ENCODE data around the gene SYNE1. TPM values are rescaled to one million over a fixed set of nuclear protein-coding genes. Genes with fewer than 3 reads are reported as not detected.

Gene SYNE1
- total and polyA plus RNA-seq, 10 of the 15 experiments (the other 5 are each of a cell fraction or from before 2014, with no cell fraction given), result 2.3 to 28.7 (median 14.1) TPM

DNA sequence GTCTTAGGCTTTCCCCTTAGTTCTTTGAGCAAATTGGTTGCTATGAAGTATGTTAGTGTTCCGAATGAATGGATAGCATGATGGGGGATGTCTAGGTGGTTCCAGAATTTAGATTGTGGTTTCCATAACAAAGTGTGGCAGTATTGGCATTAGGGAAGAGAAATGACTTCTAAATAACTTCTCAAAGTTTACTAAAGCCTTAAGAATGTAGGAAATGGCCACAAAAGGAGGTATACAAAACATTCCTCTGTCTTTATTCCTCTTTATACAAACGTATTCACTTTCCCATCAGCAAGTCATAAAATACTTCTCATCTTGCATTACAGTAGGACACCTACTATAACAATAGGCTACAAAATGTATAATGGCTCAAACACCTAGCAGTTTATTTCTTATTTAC is 550.1 kb downstream of the SYNE1 start (continued):
- TF ChIP-seq, protein P1, sequence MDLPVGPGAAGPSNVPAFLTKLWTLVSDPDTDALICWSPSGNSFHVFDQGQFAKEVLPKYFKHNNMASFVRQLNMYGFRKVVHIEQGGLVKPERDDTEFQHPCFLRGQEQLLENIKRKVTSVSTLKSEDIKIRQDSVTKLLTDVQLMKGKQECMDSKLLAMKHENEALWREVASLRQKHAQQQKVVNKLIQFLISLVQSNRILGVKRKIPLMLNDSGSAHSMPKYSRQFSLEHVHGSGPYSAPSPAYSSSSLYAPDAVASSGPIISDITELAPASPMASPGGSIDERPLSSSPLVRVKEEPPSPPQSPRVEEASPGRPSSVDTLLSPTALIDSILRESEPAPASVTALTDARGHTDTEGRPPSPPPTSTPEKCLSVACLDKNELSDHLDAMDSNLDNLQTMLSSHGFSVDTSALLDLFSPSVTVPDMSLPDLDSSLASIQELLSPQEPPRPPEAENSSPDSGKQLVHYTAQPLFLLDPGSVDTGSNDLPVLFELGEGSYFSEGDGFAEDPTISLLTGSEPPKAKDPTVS (IDR thresholded peaks at IDR 0.05; ENCODE audit: low read depth, low read length), result no peak
- TF ChIP-seq RCOR1 (conservative IDR thresholded peaks at IDR 0.05; ENCODE audit: low read depth, low read length) (no peak), CBX3 (IDR thresholded peaks at IDR 0.05; ENCODE audit: borderline replicate concordance, low read depth) (no peak), EP300 (IDR thresholded peaks at IDR 0.05; ENCODE audit: borderline replicate concordance in 1 of 2, control insufficient read depth in 1 of 2, low read depth in 2 of 2, low read length in 2 of 2) (no peak)
- TF ChIP-seq, protein P2, sequence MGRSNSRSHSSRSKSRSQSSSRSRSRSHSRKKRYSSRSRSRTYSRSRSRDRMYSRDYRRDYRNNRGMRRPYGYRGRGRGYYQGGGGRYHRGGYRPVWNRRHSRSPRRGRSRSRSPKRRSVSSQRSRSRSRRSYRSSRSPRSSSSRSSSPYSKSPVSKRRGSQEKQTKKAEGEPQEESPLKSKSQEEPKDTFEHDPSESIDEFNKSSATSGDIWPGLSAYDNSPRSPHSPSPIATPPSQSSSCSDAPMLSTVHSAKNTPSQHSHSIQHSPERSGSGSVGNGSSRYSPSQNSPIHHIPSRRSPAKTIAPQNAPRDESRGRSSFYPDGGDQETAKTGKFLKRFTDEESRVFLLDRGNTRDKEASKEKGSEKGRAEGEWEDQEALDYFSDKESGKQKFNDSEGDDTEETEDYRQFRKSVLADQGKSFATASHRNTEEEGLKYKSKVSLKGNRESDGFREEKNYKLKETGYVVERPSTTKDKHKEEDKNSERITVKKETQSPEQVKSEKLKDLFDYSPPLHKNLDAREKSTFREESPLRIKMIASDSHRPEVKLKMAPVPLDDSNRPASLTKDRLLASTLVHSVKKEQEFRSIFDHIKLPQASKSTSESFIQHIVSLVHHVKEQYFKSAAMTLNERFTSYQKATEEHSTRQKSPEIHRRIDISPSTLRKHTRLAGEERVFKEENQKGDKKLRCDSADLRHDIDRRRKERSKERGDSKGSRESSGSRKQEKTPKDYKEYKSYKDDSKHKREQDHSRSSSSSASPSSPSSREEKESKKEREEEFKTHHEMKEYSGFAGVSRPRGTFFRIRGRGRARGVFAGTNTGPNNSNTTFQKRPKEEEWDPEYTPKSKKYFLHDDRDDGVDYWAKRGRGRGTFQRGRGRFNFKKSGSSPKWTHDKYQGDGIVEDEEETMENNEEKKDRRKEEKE (IDR thresholded peaks at IDR 0.05), result no peak

DNA sequence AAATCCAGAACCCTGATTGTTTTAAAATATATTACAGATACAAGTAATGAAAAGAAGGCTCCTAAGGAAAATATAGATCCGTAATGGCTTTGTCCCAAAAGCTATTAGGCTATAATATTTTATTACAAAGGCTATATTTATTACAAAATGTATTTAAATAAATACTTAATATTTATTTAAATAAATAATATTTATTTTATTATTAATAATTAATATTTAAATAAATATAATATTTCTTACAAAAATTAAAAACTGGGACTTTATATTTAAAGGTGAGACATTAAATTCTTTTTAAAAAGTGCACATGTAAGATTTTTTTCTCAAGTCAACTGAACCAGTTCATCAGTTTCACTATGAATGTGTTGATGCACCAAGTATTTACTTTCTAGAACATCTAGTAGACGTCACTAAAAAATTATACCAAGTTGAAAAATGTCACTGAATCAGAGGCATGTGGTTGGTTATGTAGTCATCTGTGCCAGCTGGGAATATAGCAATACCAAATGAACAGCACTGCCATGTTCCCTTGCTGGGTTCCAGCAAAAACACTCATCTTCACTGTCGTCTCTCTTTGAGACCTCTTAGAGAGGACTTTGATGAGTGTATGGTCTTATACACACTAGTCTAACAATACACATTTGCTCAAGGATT is 550.8 kb downstream of the SYNE1 start:
- ChIA-PET POLR2A (no interaction called here), SMC1A (ENCODE audit: uncharacterized antibody, unreplicated experiment) (no interaction called here), RAD21 (ENCODE audit: unreplicated experiment) (no interaction called here), CTCF (no interaction called here)
- TF ChIP-seq SPI1 (IDR thresholded peaks at IDR 0.05; ENCODE audit: borderline replicate concordance, insufficient read depth, low read depth, low read length), result no peak
- no peak for TF ChIP-seq PAX5 (IDR thresholded peaks at IDR 0.05; ENCODE audit: borderline replicate concordance, low read depth, low read length)
- TF ChIP-seq BRCA1 (IDR thresholded peaks at IDR 0.05; ENCODE audit: low read depth, low read length), result no peak
- no peak for TF ChIP-seq ZZZ3 (IDR thresholded peaks at IDR 0.05; ENCODE audit: control insufficient read depth, insufficient read length, low read depth)
- no peak for TF ChIP-seq JUND (IDR thresholded peaks at IDR 0.05; ENCODE audit: low read depth, low read length)
- no peak for TF ChIP-seq ATF7 (IDR thresholded peaks at IDR 0.05; ENCODE audit: low read depth)
- TF ChIP-seq POLR2AphosphoS5 (IDR thresholded peaks at IDR 0.05; ENCODE audit: low read length), result no peak
- no peak for TF ChIP-seq IKZF2 (IDR thresholded peaks at IDR 0.05)
- no peak for TF ChIP-seq CREM (IDR thresholded peaks at IDR 0.05; ENCODE audit: low read depth)
- no peak for TF ChIP-seq MXI1 (IDR thresholded peaks at IDR 0.05; ENCODE audit: low read depth, low read length)
- TF ChIP-seq SUZ12 (IDR thresholded peaks at IDR 0.05; ENCODE audit: unreplicated experiment), result no peak
- H4K20me1 ChIP-seq (ENCODE audit: control insufficient read depth, insufficient read depth), result no peaks in the 10 kb centered on the region
- no peak overlapping the region for H3K27ac ChIP-seq (ENCODE audit: control insufficient read depth, insufficient read depth)
- no peak overlapping the region for H2AFZ ChIP-seq (ENCODE audit: control insufficient read depth, low read depth, low read length)
- FAIRE-seq (no peak), DNase-seq (ENCODE audit: low read depth, low spot score) (no peak), ATAC-seq (no peak)
- H3K4me1 ChIP-seq (ENCODE audit: control insufficient read depth, insufficient read depth, low read length), result no peaks in the 10 kb centered on the region
- no peak overlapping the region for H3K4me3 ChIP-seq
- H3K36me3 ChIP-seq (ENCODE audit: control insufficient read depth in 2 of 2, insufficient read depth in 2 of 2, low read length in 1 of 2), result no peaks in the 10 kb centered on the region
- WGBS (ENCODE audit: insufficient coverage, insufficient replicate concordance, low lambda C conversion rate, missing lambda C conversion rate), result 17% methylated on average over 3 of the region's 3 CpGs
- H3K9ac ChIP-seq (ENCODE audit: control insufficient read depth, insufficient read depth, low read length), result no peak overlapping the region
- intact Hi-C loops (cut with micrococcal nuclease; ENCODE audit: unreplicated experiment) (no loop called here), in situ Hi-C loops (cut with MboI) (no loop called here)
- H3K79me2 ChIP-seq (ENCODE audit: control insufficient read depth, insufficient read depth, low read length), result no peaks in the 10 kb centered on the region
- no peak overlapping the region for H3K4me2 ChIP-seq (ENCODE audit: control insufficient read depth, insufficient read depth)
- BruUV-seq (replicated peaks), result no TSS peak
- no peaks in the 10 kb centered on the region; a peak in 1 of 4 replicates for H3K27me3 ChIP-seq (replicated peaks in 1 of 2; ENCODE audit: control insufficient read depth in 2 of 2, insufficient read depth in 2 of 2, low read length in 1 of 2)
- no peaks in the 10 kb centered on the region for H3K9me3 ChIP-seq (replicated peaks; ENCODE audit: control insufficient read depth, insufficient read depth, low read length)
